GM23338 (cell line): ENCODE measurements around the gene KCNN2.

Experiments used
- CREB1 ChIP-seq: fragments of 250-450 bp; sonication (Bioruptor Pico); IDR thresholded peaks from 2 replicates; pipeline ENCODE4 v1.5.0; 2020; ENCODE audit warnings: low read depth, mild to moderate bottlenecking, moderate library complexity
- EZH2 ChIP-seq: fragments of 200-600 bp; sonication (generic); IDR thresholded peaks from one replicate; pipeline ENCODE4 v1.8.0; 2017; ENCODE audit warnings: antibody characterized with exemption, mild to moderate bottlenecking, low read depth; ENCODE audit not compliant: unreplicated experiment
- EZH2phosphoT487 ChIP-seq: fragments of 200-600 bp; sonication (generic); IDR thresholded peaks from one replicate; pipeline ENCODE4 v1.8.1; 2018; ENCODE audit warnings: antibody characterized with exemption; ENCODE audit not compliant: unreplicated experiment
- POLR2AphosphoS5 ChIP-seq: IDR thresholded peaks from 2 replicates; pipeline ENCODE4 v1.6.1; 2016; ENCODE audit warnings: antibody characterized with exemption, low read depth
- TF ChIP-seq, protein P1 (sequence below), 2 experiments: fragments of 200-600 bp in 1 of 2; sonication (generic) in 1 of 2; conservative IDR thresholded peaks; 2 replicates each; pipeline versions ENCODE4 v1.5.1 to v1.6.1; 2016 to 2017; ENCODE audit warnings: antibody characterized with exemption in 2 of 2, low read depth in 2 of 2, mild to moderate bottlenecking in 2 of 2, moderate library complexity in 1 of 2

DNA sequence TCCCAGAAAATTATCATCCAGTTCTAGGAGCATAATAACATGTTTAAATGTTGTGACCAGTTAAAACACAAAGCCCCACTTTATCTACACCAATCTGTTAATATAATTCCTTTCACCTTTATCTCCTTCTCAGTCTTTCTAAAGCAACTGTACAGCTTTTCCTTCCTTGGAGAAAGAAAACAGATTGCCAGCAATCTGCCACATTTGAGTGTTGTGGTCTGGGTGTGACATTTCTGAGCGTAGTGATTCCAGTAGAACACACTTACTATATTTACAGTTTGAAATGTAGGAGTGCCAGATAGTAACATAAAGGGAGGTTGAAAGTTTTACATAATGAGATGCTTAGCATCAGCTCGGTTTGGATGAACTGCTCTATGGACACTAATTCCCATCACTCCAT, 76.1 kb downstream of the KCNN2 start:
- TF ChIP-seq CREB1 (CRISPR knock-in tag) = no peak
- TF ChIP-seq, protein P1, sequence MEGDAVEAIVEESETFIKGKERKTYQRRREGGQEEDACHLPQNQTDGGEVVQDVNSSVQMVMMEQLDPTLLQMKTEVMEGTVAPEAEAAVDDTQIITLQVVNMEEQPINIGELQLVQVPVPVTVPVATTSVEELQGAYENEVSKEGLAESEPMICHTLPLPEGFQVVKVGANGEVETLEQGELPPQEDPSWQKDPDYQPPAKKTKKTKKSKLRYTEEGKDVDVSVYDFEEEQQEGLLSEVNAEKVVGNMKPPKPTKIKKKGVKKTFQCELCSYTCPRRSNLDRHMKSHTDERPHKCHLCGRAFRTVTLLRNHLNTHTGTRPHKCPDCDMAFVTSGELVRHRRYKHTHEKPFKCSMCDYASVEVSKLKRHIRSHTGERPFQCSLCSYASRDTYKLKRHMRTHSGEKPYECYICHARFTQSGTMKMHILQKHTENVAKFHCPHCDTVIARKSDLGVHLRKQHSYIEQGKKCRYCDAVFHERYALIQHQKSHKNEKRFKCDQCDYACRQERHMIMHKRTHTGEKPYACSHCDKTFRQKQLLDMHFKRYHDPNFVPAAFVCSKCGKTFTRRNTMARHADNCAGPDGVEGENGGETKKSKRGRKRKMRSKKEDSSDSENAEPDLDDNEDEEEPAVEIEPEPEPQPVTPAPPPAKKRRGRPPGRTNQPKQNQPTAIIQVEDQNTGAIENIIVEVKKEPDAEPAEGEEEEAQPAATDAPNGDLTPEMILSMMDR (conservative IDR thresholded peaks at IDR 0.05; ENCODE audit: low read depth in 2 of 2) = no peak
- no peak for TF ChIP-seq EZH2
- TF ChIP-seq POLR2AphosphoS5 = no peak
- no peak for TF ChIP-seq EZH2phosphoT487
